ENCODE data around the gene EDAR.

The EDAR gene

DNA sequence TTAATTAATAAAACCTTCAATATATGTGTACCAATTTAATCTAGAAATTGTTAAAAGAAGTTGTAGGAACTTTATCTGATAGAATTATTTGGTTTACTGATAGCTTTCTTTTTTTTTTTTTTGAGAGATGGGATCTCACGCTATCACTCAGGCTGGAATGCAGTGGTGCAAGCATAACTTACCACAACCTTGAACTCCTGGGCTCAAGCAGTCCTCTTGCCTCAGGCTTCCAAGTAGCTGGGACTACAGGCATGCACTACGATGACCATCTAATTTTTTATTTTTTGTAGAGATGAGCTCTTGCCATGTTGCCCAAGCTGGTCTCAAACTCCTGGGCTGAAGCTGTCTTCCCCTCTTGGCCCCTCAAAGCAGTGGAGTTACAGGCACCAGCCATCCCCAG lies 135.6 kb downstream of the EDAR start:
- no peak for DNase-seq (ENCODE audit: low read depth)

DNA sequence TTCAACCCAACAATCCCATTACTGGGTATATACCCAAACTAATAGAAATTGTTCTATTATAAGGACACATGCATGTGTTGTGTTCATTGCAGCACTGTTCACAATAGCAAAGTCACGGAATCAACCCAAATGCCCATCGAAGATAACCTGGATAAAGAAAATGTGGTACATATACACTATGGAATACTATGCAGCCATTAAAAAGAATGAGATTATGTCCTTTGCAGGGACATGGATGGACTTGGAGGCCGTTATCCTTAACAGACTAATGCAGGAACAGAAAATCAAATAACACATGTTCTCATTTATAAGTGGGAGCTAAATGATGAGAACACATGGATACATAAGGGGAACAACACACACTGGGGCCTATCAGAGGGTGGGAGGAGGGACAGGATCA lies 136.6 kb downstream of the EDAR start:
- no peak for DNase-seq (ENCODE audit: low read depth)

DNA sequence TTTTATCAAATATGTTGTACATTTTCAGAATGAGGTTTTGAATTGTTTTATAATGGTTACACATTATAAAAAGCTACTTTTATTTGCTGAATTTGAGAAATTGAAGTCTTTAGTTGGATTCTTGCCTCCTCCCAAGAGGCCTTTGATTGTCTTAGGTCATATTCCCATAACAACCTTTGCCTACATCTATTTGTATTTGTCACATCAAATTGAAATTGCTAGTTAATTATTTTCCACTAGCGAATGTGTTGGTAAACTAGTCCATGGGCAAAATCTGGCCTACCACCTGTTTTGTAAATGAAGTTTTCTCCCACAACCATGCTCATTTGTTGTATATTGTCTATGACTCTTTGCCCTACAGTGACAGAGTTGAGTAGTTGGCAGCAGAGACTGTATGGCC lies 142.0 kb downstream of the EDAR start:
- no peak for DNase-seq (ENCODE audit: low read depth)

GRCh38 chr2:108845923-108846322 lies 143.1 kb downstream of the EDAR start:
- no peak for DNase-seq (ENCODE audit: low read depth)
